Calu3 (cell line): Measurements from ENCODE around the gene ZFP92. TPM values are rescaled to one million over a fixed set of nuclear protein-coding genes. Genes with fewer than 3 reads are reported as not detected.

Experiments
- BruUV-seq: library from RNA; stranded (reverse); fragments of 400-500 nt; replicated peaks from 2 replicates; lab custom pipeline; 2021; lab: Mats Ljungman, UMichigan
- CTCF ChIA-PET: fragments of 300-600 bp; sonication (Branson Sonifier 250); formaldehyde crosslinking; loops from one replicate; lab custom pipeline; 2022; ENCODE audit warnings: antibody characterized with exemption; lab: Charles Lee
- DNase-seq: peaks from one replicate; pipeline ENCODE4 v3.0.0; 2022
- H3K27ac Mint-ChIP-seq: one replicate; pipeline ENCODE4 v1.8.0; 2022; ENCODE audit warnings: mixed read lengths; ENCODE audit not compliant: unreplicated experiment
- H3K27me3 Mint-ChIP-seq: one replicate; pipeline ENCODE4 v1.8.0; 2022; ENCODE audit warnings: mixed read lengths; ENCODE audit not compliant: unreplicated experiment
- H3K36me3 Mint-ChIP-seq: one replicate; pipeline ENCODE4 v1.8.0; 2022; ENCODE audit warnings: mild to moderate bottlenecking, moderate library complexity, mixed read lengths; ENCODE audit not compliant: insufficient read depth, unreplicated experiment
- H3K4me1 Mint-ChIP-seq: one replicate; pipeline ENCODE4 v1.8.0; 2022; ENCODE audit warnings: mild to moderate bottlenecking, low read depth, mixed read lengths; ENCODE audit not compliant: unreplicated experiment
- H3K4me3 Mint-ChIP-seq: one replicate; pipeline ENCODE4 v1.8.0; 2022; ENCODE audit warnings: mild to moderate bottlenecking, low read depth, moderate library complexity, mixed read lengths; ENCODE audit not compliant: unreplicated experiment
- H3K9me3 Mint-ChIP-seq: one replicate; pipeline ENCODE4 v1.8.0; 2022; ENCODE audit warnings: low read depth, mixed read lengths; ENCODE audit not compliant: unreplicated experiment
- intact Hi-C: fragments of 100-400 bp; cut with micrococcal nuclease; formaldehyde crosslinking; loops from one replicate; pipeline ENCODE4 v1.10.0; 2022; ENCODE audit not compliant: unreplicated experiment
- total RNA-seq: library from RNA; stranded (reverse); gene quantifications from 2 replicates; pipeline ENCODE4 v1.2.3, GENCODE V29; 2022
- TF ChIP-seq, protein P1 (sequence below): fragments of 200-600 bp; IDR thresholded peaks from one replicate; pipeline ENCODE4 v1.8.0; 2022; ENCODE audit warnings: antibody characterized with exemption; ENCODE audit not compliant: unreplicated experiment

ZFP92 gene
- total RNA-seq, 1 experiment from 2014 or later = 0.19 TPM

DNA sequence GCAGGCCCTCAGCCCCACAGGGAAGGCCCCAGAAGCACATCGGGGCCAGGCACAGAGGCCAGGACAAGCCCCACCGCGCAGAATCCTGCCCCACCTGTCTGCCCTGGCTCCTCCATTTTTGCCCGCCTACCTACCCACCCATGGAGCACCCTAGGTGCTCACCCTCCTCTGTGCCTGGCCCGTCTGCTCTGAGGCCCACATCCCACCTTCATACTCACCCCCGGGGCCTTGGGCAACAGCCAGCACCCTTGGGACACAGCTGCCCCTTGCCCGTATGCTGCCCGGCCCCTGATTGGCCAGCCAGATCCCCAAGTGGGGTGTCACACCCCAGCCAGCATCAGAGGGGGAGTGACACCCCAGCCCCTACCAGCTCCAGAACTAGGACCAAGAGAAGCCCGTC, 45.4 kb downstream of the ZFP92 start:
- Mint-ChIP-seq H3K27ac (no peak overlapping the region), H3K4me3 (no peak overlapping the region), H3K36me3 (peaks cover 8% of the 10 kb centered on the region), H3K27me3 (no peaks in the 10 kb centered on the region), H3K4me1 (no peaks in the 10 kb centered on the region), H3K9me3 (no peaks in the 10 kb centered on the region)
- CTCF ChIA-PET = no interaction called here
- TF ChIP-seq, protein P1, sequence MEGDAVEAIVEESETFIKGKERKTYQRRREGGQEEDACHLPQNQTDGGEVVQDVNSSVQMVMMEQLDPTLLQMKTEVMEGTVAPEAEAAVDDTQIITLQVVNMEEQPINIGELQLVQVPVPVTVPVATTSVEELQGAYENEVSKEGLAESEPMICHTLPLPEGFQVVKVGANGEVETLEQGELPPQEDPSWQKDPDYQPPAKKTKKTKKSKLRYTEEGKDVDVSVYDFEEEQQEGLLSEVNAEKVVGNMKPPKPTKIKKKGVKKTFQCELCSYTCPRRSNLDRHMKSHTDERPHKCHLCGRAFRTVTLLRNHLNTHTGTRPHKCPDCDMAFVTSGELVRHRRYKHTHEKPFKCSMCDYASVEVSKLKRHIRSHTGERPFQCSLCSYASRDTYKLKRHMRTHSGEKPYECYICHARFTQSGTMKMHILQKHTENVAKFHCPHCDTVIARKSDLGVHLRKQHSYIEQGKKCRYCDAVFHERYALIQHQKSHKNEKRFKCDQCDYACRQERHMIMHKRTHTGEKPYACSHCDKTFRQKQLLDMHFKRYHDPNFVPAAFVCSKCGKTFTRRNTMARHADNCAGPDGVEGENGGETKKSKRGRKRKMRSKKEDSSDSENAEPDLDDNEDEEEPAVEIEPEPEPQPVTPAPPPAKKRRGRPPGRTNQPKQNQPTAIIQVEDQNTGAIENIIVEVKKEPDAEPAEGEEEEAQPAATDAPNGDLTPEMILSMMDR = no peak
- no TSS peak for BruUV-seq
- no peak for DNase-seq
- intact Hi-C loops = no loop called here

DNA sequence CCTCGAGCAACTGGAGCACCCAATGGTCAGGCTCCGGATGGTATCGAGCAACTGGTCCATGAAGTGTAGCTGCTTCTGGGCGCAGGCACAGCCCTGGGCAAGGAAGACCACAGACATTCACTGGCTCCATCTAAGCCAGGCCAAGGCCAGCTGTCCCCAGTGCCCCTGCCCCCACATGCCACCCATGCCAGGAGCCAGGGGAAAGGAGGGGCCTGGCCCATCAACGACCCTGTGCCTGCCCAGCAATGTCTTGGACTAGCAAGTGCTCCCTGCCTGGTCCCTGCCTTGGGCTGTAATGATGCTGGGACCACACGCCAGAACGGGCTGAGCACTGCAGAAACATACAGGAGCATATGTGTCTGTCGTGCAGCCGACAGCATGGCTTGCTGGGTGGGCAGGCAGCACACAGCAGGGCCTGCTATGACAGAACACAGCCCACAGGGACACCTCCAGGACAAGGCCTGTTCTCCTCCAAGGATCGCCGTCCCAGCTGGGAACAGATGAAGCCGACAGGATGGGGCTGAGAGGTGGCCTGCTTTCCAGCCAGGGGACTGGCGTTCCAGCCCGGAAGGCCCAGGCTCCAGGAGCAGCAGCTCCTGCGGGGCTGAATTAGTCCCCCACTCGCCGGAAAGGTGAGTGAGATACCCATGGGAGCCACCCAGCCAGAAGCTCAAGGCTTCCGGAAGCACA, 46.0 kb downstream of the ZFP92 start:
- Mint-ChIP-seq H3K9me3 (no peaks in the 10 kb centered on the region), H3K4me1 (no peaks in the 10 kb centered on the region), H3K4me3 (no peak overlapping the region), H3K36me3 (peaks cover 8% of the 10 kb centered on the region), H3K27ac (no peak overlapping the region), H3K27me3 (no peaks in the 10 kb centered on the region)
- CTCF ChIA-PET = interaction anchor here (0.6 kb wide), 1 partner anchor 42 kb away, joined by 3 read pairs; no protein-coding TSS in a partner anchor
- DNase-seq = no peak
- TF ChIP-seq, protein P1 = no peak
- intact Hi-C loops = no loop called here
- BruUV-seq = no TSS peak

DNA sequence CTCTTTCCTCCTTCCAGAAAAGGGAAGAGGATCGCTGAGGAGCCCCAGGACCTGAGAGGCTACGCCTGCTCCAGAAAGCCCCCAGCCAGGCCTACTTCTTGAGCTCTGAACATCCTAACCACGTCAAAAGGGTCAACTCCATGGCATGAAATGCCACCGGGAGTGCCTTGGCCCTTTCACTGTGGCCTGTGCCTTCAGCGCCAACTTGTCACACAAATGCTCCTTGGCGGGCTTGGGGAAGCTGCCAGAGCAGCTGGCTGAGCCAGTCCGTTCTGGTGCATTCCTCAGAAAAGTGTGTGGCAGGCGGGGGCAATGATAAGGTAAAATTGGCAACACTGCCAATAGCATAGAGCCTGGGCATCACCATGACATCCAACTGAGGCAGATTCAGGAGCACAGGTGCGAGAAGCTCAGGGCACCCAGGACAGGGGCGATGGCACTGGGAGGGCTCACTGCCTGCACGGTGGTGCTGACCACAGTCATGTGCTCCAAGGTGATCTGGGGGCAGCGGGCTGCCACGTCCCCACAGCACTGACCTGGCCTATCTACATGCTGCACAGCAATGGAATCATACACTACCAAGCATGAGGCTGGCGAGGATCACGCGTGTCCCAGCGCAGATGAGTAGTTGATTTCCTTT, 46.7 kb downstream of the ZFP92 start:
- CTCF ChIA-PET = interaction anchor here (0.6 kb wide), 1 partner anchor 43 kb away, joined by 3 read pairs; no protein-coding TSS in a partner anchor
- H3K27ac Mint-ChIP-seq = no peak overlapping the region
- H3K9me3 Mint-ChIP-seq = no peaks in the 10 kb centered on the region
- intact Hi-C loops = no loop called here
- no peaks in the 10 kb centered on the region for H3K27me3 Mint-ChIP-seq
- H3K4me1 Mint-ChIP-seq = no peaks in the 10 kb centered on the region
- TF ChIP-seq, protein P1 = no peak
- BruUV-seq = no TSS peak
- peaks cover 8% of the 10 kb centered on the region for H3K36me3 Mint-ChIP-seq
- no peak overlapping the region for H3K4me3 Mint-ChIP-seq
- no peak for DNase-seq

DNA sequence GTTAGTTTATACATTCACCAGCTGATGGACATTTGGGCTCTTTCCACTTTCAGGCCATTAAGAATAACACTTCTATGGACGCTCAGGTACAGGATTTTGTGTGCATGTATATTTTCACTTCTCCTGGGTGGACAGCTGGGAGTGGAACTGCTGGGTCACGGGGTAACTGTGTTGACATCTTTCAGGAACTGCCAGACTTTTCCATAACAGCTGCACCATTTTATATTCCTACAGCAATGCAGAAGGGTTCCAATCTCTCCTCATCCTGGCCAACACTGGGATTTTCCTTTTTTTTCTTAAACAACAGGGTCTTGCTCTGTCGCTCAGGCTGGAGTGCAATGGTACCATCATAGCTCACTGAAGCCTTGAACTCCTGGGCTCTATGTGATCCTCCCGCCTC, 47.2 kb downstream of the ZFP92 start:
- Mint-ChIP-seq H3K4me1 (no peaks in the 10 kb centered on the region), H3K36me3 (peaks cover 8% of the 10 kb centered on the region), H3K27ac (no peak overlapping the region), H3K4me3 (no peak overlapping the region), H3K9me3 (no peaks in the 10 kb centered on the region), H3K27me3 (no peaks in the 10 kb centered on the region)
- TF ChIP-seq, protein P1 = no peak
- intact Hi-C loops = no loop called here
- CTCF ChIA-PET = no interaction called here
- no TSS peak for BruUV-seq
- no peak for DNase-seq
